Measurements from ENCODE around the gene CHD2. TPM values are rescaled to one million over a fixed set of nuclear protein-coding genes. Genes with fewer than 3 reads are reported as not detected.

The CHD2 gene
- total and polyA plus RNA-seq, 2 experiments from 2014 or later = 60.8 to 118 TPM

DNA sequence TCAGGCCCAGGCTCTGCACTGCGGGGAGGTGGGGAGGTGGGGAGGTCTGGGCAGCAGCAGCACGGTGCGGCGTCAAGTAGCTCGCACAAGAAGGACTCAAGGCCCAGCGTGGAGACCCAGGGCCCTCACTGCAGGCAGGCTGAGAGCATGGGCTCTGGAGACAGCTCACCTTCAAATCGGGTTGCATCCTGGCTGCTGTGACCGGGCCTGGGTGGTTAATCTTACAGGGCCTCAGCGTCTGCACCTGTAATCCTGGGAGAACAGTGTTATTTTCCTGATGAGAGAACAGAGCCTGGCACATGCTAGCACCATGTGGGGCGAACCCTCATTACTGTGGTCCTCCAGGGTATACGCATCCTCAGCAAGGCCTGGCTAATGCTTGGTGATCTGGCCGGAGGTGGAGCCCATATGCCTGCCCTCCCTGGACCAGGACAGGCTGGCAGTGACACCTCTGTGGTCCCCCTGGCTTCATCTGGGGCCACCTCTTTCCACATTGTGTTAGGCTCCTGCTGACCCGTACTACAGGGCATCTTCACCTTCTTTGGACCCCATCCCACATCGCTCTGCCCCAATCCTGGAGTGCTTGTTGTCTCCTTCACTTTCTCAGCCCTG is 133.4 kb downstream of the CHD2 start:
- Histone ChIP-seq H3K36me3 (no peaks in the 10 kb centered on the region), H3K9me3 (ENCODE audit: low read depth) (no peaks in the 10 kb centered on the region), H3K4me1 (ENCODE audit: low read depth) (peaks cover 4% of the 10 kb centered on the region), H3K27ac (no peak overlapping the region), H3K27me3 (no peaks in the 10 kb centered on the region), H3K4me3 (no peak overlapping the region)
- DNase-seq (ENCODE audit: low read depth in 1 of 2, low spot score in 1 of 2) = no peak
- TF ChIP-seq, protein P1, sequence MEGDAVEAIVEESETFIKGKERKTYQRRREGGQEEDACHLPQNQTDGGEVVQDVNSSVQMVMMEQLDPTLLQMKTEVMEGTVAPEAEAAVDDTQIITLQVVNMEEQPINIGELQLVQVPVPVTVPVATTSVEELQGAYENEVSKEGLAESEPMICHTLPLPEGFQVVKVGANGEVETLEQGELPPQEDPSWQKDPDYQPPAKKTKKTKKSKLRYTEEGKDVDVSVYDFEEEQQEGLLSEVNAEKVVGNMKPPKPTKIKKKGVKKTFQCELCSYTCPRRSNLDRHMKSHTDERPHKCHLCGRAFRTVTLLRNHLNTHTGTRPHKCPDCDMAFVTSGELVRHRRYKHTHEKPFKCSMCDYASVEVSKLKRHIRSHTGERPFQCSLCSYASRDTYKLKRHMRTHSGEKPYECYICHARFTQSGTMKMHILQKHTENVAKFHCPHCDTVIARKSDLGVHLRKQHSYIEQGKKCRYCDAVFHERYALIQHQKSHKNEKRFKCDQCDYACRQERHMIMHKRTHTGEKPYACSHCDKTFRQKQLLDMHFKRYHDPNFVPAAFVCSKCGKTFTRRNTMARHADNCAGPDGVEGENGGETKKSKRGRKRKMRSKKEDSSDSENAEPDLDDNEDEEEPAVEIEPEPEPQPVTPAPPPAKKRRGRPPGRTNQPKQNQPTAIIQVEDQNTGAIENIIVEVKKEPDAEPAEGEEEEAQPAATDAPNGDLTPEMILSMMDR (IDR thresholded peaks at IDR 0.05; ENCODE audit: low read depth, low read length) = no peak

DNA sequence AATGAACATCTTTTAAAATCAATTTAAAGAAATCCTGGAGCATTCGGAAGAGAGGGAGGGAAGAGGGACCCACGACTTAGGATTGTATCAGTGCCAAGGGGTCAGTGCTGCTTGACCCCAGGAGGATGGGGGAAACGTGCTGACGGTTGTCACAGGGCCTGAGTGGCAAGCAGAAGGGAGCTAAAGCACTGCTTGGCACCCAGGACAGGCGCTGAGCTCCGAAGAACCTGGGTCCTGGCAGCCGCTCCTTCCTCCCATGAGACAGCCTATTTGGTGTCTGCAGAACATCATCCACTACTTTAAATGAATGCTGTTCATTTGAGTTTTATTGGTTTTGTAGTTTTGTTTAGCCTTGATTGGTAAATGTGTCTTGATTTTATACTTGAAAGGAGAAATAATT is 134.4 kb downstream of the CHD2 start:
- Histone ChIP-seq H3K36me3 (no peaks in the 10 kb centered on the region), H3K27ac (no peak overlapping the region), H3K9me3 (ENCODE audit: low read depth) (no peaks in the 10 kb centered on the region), H3K27me3 (no peaks in the 10 kb centered on the region), H3K4me1 (ENCODE audit: low read depth) (no peaks in the 10 kb centered on the region), H3K4me3 (no peak overlapping the region)
- TF ChIP-seq, protein P1 (IDR thresholded peaks at IDR 0.05; ENCODE audit: low read depth, low read length) = no peak
- DNase-seq (ENCODE audit: low read depth in 1 of 2, low spot score in 1 of 2) = no peak

DNA sequence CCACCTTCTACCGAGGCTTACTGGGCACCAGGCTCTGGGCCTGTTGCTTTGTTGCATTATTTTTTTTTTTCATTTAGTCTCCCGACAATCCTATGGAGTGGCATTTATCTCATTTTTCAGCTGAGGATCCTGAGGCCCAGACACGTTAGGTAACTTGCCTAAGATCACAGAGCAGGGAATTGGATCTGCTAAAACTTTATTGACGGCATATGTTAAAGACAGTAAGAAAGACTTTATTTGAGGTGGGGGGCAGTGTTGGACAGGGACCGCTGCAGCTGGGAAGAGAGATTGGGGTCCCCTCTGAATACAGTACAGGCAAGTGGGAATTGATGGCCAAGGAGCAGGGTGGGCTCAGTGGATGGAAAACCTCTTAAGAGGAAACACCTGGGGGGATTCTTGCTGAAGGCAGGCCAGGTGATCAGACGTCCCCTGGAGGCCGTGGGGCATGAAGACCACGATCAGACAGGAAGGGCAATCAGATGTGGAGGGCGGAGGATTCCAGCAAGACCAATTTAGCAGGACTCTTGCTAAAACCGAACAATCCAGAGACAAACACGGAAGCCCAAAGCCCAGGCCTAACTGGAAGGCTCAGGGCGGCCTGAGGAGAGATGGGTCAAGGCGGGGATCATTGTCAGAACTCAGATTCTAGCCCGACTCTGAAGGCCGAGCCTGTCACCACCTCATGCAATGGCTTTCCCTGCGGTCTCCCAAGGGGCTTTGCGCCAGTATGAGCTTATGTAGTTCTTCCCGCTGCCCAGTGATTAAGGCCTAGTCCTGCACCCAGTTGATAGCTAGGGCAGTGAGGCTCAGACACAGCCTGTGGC is 135.2 kb downstream of the CHD2 start:
- TF ChIP-seq, protein P1 (IDR thresholded peaks at IDR 0.05; ENCODE audit: low read depth, low read length) = no peak
- no peaks in the 10 kb centered on the region for H3K4me1 ChIP-seq (ENCODE audit: low read depth)

DNA sequence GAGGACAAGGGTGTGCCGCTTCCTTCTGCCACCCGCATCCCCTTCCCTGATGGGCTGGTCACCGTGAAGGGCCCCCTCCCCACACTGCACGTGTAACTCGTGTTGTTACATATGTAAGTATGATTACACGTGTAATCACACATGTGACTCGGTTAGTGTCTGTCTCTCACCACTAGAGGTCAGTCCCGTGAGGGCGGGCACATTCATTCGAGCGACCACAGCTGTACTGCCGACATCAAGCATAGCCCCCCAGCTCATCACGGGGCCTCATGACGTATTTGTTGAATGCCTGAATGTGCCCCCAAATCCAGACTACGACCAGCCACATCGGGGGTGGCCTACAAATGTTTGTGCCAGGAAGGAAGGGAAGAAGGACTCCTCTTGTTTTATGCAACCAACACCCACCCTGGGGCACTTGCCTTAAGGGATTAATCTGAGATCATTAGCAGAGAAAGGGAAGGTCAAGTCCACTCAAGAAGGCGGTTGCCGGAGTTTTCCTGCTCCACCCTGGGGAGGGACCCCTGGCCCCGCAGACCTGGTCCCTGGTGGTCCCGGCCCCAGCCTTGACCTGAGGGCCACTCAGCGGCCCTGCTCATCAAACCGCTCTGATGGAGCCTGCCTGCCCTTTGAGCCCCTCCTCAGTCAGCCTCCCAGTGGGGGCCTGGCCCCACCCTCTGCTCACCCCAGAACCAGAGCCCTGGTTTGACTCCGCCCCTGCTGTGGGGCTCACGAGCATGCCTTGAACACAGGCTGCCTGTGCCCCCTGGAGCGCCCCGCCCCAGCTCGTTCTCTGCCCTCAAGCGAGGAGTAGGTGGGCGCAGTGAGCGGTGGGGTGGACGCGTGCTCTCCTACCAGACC is 136.1 kb downstream of the CHD2 start:
- H3K4me1 ChIP-seq (ENCODE audit: low read depth) = no peaks in the 10 kb centered on the region
- no peaks in the 10 kb centered on the region for H3K27me3 ChIP-seq
- peak; percentile 50 to 61 for DNase-seq (ENCODE audit: low read depth in 1 of 2, low spot score in 1 of 2)
- H3K4me3 ChIP-seq = no peak overlapping the region
- no peaks in the 10 kb centered on the region for H3K36me3 ChIP-seq
- H3K27ac ChIP-seq = no peak overlapping the region
- no peaks in the 10 kb centered on the region for H3K9me3 ChIP-seq (ENCODE audit: low read depth)
- TF ChIP-seq, protein P1 (IDR thresholded peaks at IDR 0.05; ENCODE audit: low read depth, low read length) = peak; percentile 54

More for the DNA sequence above, 135.2 kb downstream of the CHD2 start:
- DNase-seq (ENCODE audit: low read depth in 1 of 2, low spot score in 1 of 2) = no peak
- H3K4me3 ChIP-seq = no peak overlapping the region
- no peaks in the 10 kb centered on the region for H3K27me3 ChIP-seq
- no peaks in the 10 kb centered on the region for H3K9me3 ChIP-seq (ENCODE audit: low read depth)
- no peak overlapping the region for H3K27ac ChIP-seq
- no peaks in the 10 kb centered on the region for H3K36me3 ChIP-seq

DNA sequence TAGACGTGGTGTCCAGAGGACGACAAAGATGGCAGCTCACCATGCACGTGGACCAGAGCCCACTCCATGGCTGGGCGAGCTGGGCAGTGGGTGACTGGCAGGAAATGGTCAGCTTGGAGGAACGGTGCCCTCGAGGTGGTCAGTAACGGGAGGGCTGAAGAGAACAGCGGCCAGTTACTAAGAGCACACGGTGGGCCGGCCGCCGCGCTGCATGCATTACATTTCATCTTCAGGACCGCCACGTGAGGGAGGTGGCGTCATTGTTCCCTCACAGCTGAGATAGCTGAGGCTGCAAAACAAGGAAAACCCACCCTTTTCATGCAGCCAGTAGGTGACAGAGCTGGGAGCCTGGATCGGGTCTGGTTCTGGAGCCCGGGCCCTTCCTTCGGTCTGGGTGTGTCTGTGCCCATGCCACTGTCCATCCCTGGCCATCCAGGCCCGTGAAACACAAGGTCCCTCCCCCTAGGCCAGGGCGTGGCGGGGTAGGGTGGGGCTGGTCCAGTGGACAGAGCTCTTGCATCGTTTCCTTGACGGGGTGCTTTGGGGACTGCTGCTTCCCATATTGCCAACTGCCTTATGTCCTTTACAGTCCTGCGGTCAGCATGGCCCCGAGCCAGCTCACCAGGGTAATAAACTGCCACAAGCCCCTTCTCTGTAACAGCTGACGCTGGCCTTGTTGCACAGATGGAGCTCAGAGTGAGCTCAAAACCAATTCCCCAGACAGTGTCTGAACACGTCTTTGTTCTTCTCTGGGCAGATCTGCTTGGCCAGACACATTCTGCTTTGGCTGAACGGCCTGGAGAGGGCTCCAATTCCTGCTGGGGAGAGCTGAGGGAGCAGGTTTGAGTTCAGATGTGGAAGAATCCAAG is 137.1 kb downstream of the CHD2 start:
- Histone ChIP-seq H3K4me3 (no peak overlapping the region), H3K9me3 (ENCODE audit: low read depth) (no peaks in the 10 kb centered on the region), H3K36me3 (no peaks in the 10 kb centered on the region), H3K27ac (no peak overlapping the region), H3K4me1 (ENCODE audit: low read depth) (no peaks in the 10 kb centered on the region), H3K27me3 (no peaks in the 10 kb centered on the region)
- peak; percentile 25 to 55 for DNase-seq (ENCODE audit: low read depth in 1 of 2, low spot score in 1 of 2)
- TF ChIP-seq, protein P1 (IDR thresholded peaks at IDR 0.05; ENCODE audit: low read depth, low read length) = peak; percentile 37
